Measurements from ENCODE around the gene TMEM8B.

TMEM8B gene

DNA sequence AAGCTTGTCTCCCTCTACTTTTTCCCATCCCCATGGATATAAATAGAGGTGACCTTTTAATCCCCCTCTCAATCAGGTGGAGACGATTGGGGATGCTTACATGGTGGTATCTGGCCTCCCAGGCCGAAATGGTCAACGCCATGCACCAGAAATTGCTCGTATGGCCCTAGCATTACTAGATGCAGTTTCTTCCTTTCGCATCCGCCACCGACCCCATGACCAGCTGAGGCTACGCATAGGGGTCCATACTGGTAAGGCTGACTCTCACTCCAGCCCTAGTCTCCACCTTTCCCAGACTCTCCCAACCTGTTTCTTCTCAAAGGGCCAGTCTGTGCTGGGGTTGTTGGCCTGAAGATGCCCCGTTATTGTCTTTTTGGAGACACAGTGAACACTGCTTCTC, 20.6 kb upstream of the TMEM8B start:
- no peaks in the 10 kb centered on the region for H3K27me3 ChIP-seq (ENCODE audit: insufficient read depth, poor library complexity, severe bottlenecking)
- TF ChIP-seq POLR2AphosphoS5 (IDR thresholded peaks at IDR 0.05; ENCODE audit: low read depth) = no peak
- TF ChIP-seq CTCF (IDR thresholded peaks at IDR 0.05; ENCODE audit: insufficient read depth, low read length) = no peak
- no peak for TF ChIP-seq SPI1 (IDR thresholded peaks at IDR 0.05; ENCODE audit: borderline replicate concordance, low read depth)
- TF ChIP-seq, protein P1, sequence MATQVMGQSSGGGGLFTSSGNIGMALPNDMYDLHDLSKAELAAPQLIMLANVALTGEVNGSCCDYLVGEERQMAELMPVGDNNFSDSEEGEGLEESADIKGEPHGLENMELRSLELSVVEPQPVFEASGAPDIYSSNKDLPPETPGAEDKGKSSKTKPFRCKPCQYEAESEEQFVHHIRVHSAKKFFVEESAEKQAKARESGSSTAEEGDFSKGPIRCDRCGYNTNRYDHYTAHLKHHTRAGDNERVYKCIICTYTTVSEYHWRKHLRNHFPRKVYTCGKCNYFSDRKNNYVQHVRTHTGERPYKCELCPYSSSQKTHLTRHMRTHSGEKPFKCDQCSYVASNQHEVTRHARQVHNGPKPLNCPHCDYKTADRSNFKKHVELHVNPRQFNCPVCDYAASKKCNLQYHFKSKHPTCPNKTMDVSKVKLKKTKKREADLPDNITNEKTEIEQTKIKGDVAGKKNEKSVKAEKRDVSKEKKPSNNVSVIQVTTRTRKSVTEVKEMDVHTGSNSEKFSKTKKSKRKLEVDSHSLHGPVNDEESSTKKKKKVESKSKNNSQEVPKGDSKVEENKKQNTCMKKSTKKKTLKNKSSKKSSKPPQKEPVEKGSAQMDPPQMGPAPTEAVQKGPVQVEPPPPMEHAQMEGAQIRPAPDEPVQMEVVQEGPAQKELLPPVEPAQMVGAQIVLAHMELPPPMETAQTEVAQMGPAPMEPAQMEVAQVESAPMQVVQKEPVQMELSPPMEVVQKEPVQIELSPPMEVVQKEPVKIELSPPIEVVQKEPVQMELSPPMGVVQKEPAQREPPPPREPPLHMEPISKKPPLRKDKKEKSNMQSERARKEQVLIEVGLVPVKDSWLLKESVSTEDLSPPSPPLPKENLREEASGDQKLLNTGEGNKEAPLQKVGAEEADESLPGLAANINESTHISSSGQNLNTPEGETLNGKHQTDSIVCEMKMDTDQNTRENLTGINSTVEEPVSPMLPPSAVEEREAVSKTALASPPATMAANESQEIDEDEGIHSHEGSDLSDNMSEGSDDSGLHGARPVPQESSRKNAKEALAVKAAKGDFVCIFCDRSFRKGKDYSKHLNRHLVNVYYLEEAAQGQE (IDR thresholded peaks at IDR 0.05; ENCODE audit: insufficient replicate concordance, low read depth) = no peak
- no peak for TF ChIP-seq GABPA (IDR thresholded peaks at IDR 0.05; ENCODE audit: low read depth)
- no peak for DNase-seq (ENCODE audit: low read depth in 1 of 2, low spot score in 1 of 2)

GRCh38 chr9:35810122-35810521, 18.9 kb upstream of the TMEM8B start:
- TF ChIP-seq, protein P1 (IDR thresholded peaks at IDR 0.05; ENCODE audit: insufficient replicate concordance, low read depth) = no peak
- TF ChIP-seq CTCF (IDR thresholded peaks at IDR 0.05; ENCODE audit: insufficient read depth, low read length) (no peak), POLR2AphosphoS5 (IDR thresholded peaks at IDR 0.05; ENCODE audit: low read depth) (no peak), GABPA (IDR thresholded peaks at IDR 0.05; ENCODE audit: low read depth) (no peak)
- Histone ChIP-seq H3K27ac (replicated peaks) (no peak overlapping the region), H3K4me3 (replicated peaks; ENCODE audit: insufficient read depth, low read length) (no peak overlapping the region), H3K27me3 (ENCODE audit: insufficient read depth, poor library complexity, severe bottlenecking) (no peaks in the 10 kb centered on the region)
- DNase-seq (ENCODE audit: low read depth in 1 of 2, low spot score in 1 of 2) = no peak

More for the DNA sequence above, 20.6 kb upstream of the TMEM8B start:
- Histone ChIP-seq H3K27ac (replicated peaks) (no peak overlapping the region), H3K4me3 (replicated peaks; ENCODE audit: insufficient read depth, low read length) (no peak overlapping the region)

DNA sequence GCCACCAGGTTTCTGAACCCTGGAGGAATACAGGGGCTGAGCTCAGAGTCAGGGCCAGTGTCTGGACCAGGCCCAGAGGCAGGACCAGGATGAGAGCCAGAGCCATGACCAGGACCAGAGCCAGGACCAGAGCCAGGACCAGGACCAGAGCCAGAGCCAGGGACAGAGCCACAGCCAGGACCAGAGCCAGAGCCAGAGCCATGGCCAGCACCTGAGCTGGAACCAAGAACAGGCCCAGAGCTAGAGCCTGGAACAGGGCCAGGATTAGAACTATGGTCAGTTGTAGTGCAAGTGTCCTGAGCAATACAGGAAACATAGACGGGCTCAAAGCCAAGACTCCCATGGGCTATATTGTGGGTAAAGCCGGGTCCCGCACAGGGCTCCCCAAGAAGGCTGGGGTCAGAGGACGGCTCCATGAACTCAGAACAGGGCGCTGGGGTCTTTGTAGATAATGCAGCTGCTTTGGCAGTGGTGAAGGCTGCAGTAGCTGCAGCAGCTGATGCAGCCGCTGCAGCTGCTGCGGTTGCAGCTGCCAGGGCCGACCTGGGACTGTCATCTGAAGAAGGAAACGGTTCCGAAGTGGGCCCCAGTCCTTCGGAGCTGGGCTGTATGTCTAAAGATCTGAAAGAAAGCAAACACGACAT, 17.5 kb upstream of the TMEM8B start:
- Histone ChIP-seq H3K27me3 (ENCODE audit: insufficient read depth, poor library complexity, severe bottlenecking) (no peaks in the 10 kb centered on the region), H3K27ac (replicated peaks) (peak overlapping the region; percentile 69), H3K4me3 (replicated peaks; ENCODE audit: insufficient read depth, low read length) (peak overlapping the region; percentile 57)
- no peak for DNase-seq (ENCODE audit: low read depth in 1 of 2, low spot score in 1 of 2)
- TF ChIP-seq, protein P1 (IDR thresholded peaks at IDR 0.05; ENCODE audit: insufficient replicate concordance, low read depth) = no peak
- no peak for TF ChIP-seq GABPA (IDR thresholded peaks at IDR 0.05; ENCODE audit: low read depth)
- no peak for TF ChIP-seq CTCF (IDR thresholded peaks at IDR 0.05; ENCODE audit: insufficient read depth, low read length)
- no peak for TF ChIP-seq SPI1 (IDR thresholded peaks at IDR 0.05; ENCODE audit: borderline replicate concordance, low read depth)
- no peak for TF ChIP-seq POLR2AphosphoS5 (IDR thresholded peaks at IDR 0.05; ENCODE audit: low read depth)
